ENCODE results near the gene GHR.
"Not testable (repeated sequence)": the region's sequence is repeated elsewhere in the genome, so short reads cannot be mapped to it uniquely, and the experiment has no call there.

GHR gene

GRCh38 chr5:42718591-42718990 lies 295.4 kb downstream of the GHR start:
- DNase-seq: no peak

- no peak for DNase-seq
Observed at GRCh38 chr5:42719034-42719433, 295.8 kb downstream of the GHR start.

- DNase-seq: no peak
Observed at GRCh38 chr5:42720251-42720650, 297.0 kb downstream of the GHR start.

GRCh38 chr5:42721484-42721883 lies 298.2 kb downstream of the GHR start:
- no peak for DNase-seq

- DNase-seq: not testable (repeated sequence)
Observed at GRCh38 chr5:42734531-42735058, 311.4 kb downstream of the GHR start.

GRCh38 chr5:42740920-42741319 lies 317.7 kb downstream of the GHR start:
- no peak for DNase-seq

- no peak for DNase-seq
Observed at GRCh38 chr5:42745426-42745825, 322.2 kb downstream of the GHR start.

- no peak for DNase-seq
Observed at GRCh38 chr5:42745856-42746255, 322.6 kb downstream of the GHR start.

GRCh38 chr5:42749020-42749419 lies 325.8 kb downstream of the GHR start:
- no peak for DNase-seq

- no peak for DNase-seq
Observed at GRCh38 chr5:42750507-42750906, 327.3 kb downstream of the GHR start.

- DNase-seq: no peak
Observed at GRCh38 chr5:42751044-42751443, 327.8 kb downstream of the GHR start.

GRCh38 chr5:42753099-42753498 lies 329.9 kb downstream of the GHR start:
- no peak for DNase-seq

GRCh38 chr5:42756606-42757601 lies 333.7 kb downstream of the GHR start, which contains the start of gene CCDC152:
TSS of gene CCDC152 (plus strand) at chr5:42756818. CDS start at chr5:42759122, 2,304 bp downstream.
- peak; percentile 44 for DNase-seq

GRCh38 chr5:42759456-42759855 lies 336.2 kb downstream of the GHR start:
- DNase-seq: no peak

- no peak for DNase-seq
Observed at GRCh38 chr5:42760426-42760825, 337.2 kb downstream of the GHR start.

- no peak for DNase-seq
Observed at GRCh38 chr5:42761791-42762190, 338.6 kb downstream of the GHR start.

- DNase-seq: no peak
Observed at GRCh38 chr5:42767491-42768105, 344.4 kb downstream of the GHR start.

GRCh38 chr5:42768106-42768504 lies 344.9 kb downstream of the GHR start:
- no peak for DNase-seq

GRCh38 chr5:42770003-42770402 lies 346.8 kb downstream of the GHR start:
- DNase-seq: no peak
